Stimulated activated CD8-positive, alpha-beta memory T cell treated with anti-CD3 and anti-CD28 coated beads, Interleukin-12 subunit alpha, Interleukin-12 subunit beta, amount 100 ng/mL, for 24 hours (primary cell): ENCODE data around the gene FUZ.

Experiments
- DNase-seq: peaks from one replicate; pipeline ENCODE4 v3.0.0-alpha.2; 2020; ENCODE audit errors: extremely low read depth

Gene FUZ

DNA sequence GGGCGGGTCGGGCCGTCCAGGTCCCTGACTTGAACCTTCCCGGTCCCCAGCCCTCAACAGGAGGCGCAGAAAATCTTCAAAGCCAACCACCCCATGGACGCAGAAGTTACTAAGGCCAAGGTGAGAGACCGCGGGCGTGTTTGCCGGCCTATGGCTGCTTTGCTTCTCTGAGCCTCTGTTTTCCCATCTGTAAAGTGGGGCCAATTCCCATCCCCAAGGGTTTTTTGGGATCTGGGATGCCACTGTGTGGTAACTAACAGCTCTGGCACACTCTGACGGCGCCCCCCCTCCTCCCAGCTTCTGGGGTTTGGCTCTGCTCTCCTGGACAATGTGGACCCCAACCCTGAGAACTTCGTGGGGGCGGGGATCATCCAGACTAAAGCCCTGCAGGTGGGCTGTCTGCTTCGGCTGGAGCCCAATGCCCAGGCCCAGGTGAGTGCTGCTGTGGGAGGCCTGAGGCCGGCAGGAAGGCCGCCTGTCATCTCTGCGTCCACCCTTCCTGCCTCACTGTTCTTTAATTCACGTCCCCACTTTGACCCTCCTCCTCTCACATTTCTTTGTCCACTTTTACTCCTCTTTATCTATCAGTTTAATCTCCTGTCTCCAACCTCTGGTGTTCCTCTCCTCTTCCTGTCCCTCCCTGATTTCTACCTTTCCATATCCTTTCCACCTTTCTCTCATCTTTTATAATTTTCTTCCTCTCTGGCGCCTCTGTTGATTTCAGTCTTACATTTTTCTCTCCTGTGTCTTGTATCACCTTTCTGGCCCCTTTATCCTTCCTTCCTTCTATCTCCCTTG, 7.1 kb downstream of the FUZ start:
- no peak for DNase-seq

DNA sequence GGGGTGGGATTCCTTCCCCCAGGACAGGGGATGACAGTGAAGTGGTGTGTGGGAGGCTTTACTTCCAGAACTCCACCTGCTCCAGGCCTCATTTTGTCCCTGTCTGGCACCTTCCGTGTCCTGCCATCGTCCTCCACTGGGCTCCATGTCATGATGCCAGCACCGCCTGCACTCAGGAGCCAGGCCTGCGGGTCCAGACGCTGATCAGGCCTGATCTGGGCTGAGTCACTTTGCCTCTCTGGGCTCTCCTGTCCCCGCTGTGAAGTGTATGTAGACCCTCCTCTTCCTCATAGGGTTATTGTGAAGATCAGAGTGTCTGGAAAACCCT, 9.6 kb downstream of the FUZ start:
- no peak for DNase-seq

- DNase-seq, result no peak
Measured at GRCh38 chr19:49802836-49803528, 10.1 kb downstream of the FUZ start.

- no peak for DNase-seq
Measured at GRCh38 chr19:49801966-49802661, 11.0 kb downstream of the FUZ start.

- DNase-seq, result no peak
Measured at GRCh38 chr19:49801401-49801888, 11.6 kb downstream of the FUZ start.

- DNase-seq, result no peak
Measured at GRCh38 chr19:49800771-49801170, 12.3 kb downstream of the FUZ start.

DNA sequence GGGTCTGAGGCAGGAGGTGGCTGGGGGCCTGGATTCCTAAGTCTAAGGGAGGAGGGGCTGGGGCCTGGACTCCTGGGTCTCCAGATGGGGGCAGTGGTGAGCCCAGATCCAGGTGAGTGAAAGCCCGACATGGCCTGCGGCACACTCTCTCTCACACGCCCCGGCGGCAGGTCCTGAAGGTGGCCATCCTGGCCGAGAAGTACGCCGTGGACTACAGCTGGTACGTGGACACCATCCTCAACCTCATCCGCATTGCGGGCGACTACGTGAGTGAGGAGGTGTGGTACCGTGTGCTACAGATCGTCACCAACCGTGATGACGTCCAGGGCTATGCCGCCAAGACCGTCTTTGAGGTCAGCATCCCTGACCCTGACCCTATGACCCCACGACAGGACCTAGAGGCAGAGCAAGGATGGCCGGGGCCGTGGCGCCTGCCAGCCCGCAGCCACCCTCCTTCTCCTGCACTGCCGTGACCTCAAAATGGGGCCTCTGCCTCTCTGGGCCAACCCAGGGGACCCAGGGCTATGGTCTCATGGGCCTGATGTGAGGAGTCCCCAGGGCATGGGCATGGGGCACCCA, 13.2 kb downstream of the FUZ start:
- DNase-seq, result no peak

DNA sequence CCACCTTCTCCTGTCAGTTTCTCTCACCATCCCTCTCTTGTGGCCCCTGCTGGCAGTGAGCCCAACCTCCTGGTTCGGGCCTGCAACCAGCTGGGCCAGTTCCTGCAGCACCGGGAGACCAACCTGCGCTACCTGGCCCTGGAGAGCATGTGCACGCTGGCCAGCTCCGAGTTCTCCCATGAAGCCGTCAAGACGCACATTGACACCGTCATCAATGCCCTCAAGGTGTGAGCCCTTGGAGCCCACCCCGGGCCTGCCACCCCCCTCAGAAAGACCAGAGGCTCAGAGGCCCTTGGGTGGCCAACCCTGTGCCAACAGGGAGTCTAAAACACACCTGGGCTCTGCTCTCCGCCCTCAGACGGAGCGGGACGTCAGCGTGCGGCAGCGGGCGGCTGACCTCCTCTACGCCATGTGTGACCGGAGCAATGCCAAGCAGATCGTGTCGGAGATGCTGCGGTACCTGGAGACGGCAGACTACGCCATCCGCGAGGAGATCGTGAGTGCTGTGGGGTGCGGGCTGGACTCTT, 13.8 kb downstream of the FUZ start:
- no peak for DNase-seq

DNA sequence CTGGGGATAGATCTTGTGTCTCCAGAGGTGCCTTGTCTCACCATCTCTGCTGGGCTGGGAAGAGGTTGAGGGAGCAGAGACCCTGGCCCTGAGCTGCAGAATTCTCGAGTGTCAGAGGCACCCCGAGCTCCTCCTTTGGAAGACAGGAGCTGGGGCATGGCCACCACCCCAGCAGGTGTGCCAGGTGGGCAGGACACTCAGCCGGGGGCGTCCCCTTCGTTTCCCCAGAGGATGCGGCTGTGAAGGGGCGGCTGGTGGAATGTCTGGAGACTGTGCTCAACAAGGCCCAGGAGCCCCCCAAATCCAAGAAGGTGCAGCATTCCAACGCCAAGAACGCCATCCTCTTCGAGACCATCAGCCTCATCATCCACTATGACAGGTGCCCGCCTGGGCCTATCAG, 14.5 kb downstream of the FUZ start:
- no peak for DNase-seq

DNA sequence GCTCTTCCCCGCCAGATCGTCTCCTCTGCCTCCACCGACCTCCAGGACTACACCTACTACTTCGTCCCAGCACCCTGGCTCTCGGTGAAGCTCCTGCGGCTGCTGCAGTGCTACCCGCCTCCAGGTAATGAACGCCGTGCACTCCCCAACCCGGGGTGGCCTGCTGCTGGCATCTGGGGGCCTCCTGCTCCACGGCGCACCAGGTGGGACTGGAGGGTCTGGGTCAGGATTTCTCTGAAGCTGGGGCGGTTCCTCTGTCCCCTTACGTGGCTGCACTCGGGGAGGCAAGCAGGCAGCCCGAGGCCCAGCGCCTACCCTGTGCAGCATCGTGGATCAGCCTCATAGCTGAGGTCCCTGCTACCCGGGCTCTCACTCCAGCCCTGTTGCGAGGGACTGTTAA, 17.5 kb downstream of the FUZ start:
- DNase-seq, result no peak

- DNase-seq, result no peak
Measured at GRCh38 chr19:49793561-49793840, 19.6 kb downstream of the FUZ start.

DNA sequence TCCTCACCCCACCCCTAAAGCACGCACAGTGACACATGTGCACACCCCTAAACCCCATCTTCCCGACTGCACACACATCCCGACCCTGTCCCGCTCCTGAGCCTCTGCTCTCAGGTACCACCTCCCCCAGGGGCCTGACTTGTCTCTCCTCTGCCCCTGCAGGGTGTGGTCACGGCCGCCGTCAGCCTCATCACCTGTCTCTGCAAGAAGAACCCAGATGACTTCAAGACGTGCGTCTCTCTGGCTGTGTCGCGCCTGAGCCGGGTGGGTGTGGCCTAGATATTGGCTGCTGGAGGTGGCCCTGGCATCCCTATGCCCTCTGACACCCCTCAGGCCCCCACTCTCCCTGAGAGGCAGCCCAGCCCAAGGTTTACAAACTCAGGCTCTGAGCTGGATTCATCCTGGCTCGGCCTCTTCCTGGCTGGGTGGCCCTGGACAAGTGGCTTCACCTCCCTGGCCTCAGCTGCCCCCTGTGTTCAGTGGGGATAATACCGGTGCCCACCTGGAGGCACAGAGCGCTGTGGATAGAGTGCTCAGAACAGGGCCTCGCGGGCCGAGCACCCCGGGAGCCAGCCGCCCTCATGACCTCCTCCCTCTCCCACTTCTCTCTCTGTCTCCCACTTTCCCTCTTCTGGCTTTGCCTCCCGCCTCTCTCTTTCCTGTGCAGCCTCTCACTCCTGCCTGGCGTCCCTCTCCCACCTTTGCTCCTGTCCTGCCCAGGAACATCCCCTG, 20.1 kb downstream of the FUZ start:
- DNase-seq, result no peak

DNA sequence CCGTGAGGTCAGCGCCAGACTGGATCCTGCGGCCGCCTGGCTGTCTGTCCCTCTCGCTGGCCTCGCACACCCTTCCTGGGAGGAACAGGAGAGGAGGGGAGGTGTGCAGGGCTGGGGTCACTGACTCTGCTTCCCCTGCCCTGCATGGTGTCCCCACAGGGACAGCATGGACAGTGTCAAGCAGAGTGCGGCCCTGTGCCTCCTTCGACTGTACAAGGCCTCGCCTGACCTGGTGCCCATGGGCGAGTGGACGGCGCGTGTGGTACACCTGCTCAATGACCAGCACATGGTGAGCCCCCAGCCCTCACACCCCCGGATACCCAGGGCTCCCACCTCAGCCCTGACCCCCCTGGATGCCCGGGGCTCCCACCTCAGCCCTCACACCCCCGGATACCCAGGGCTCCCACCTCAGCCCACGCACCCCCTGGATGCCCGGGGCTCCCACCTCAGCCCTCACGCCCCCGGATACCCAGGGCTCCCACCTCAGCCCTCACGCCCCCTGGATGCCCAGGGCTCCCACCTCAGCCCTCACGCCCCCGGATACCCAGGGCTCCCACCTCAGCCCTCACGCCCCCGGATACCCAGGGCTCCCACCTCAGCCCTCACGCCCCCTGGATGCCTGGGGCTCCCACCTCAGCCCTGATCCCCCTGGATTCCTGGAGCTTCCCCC, 21.2 kb downstream of the FUZ start:
- no peak for DNase-seq

GRCh38 chr19:49790866-49791265, 22.2 kb downstream of the FUZ start:
- no peak for DNase-seq

GRCh38 chr19:49788857-49789256, 24.2 kb downstream of the FUZ start:
- no peak for DNase-seq

DNA sequence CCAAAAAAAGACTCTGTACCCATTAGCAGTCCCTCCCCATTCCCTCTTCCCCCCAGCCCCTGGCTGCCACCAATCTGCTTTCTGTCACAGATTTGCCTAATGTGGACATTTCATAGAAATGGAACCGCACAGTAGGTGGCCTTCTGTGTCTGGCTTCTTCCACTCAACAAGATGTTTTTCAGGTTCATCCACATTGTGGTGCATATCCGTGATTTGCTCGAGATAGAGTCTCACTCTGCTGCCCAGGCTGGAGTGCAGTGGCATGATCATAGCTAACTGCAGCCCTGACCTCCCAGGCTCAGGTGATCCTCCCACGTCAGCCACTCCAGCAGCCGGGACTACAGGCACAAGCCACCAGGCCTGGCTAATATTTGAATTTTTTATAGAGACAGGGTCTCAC, 25.3 kb downstream of the FUZ start:
- DNase-seq, result no peak

DNA sequence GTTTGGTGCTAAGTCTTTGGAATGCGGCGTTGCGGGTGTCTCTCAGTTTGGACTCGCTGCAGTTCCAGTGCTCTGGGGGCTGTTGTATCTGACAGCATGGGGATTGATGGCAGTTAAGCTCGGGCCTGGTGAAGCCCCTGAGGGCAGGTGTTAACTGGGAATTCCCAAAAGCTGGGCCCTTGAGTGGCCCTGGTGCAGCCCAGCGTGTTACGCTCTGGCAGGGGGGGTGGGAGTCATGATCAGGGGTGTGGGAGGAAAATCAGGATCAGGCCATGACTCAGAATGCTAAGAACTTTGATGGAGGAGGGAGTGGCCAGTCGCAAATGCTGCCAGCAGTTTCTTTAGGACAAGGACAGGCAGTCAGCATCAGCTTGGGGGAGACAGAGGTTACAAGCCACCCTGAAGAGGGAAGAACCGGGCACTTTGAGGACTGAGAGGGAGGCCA, 26.7 kb downstream of the FUZ start:
- DNase-seq, result no peak

- no peak for DNase-seq
Measured at GRCh38 chr19:49782515-49782914, 30.6 kb downstream of the FUZ start.

- DNase-seq, result no peak
Measured at GRCh38 chr19:49781394-49781793, 31.7 kb downstream of the FUZ start.

DNA sequence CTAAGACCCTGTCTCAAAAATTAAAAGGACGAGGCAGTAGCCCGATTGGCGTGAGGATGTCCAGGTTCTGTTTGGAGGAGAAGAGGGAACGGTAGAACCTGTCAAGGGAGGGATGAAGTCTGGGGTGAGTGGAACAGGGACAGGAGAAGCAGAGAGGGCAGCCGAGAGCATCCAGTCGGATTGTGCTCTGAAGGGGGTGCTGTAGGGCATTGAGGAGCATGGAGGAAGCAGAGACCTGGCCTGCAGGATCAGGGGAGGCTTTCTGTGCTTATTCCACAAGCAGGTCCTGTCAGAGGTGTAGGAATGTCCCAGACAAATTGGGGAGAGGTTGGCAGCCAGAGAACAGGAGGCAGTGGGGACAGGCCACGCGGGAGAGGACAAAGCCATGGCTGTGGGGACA, 32.2 kb downstream of the FUZ start:
- no peak for DNase-seq
